Stimulated activated naive CD8-positive, alpha-beta T cell treated with anti-CD3 and anti-CD28 coated beads, Interleukin-15, Interleukin-2, amounts not matched to agents 100 ng/mL and 50 ng/mL, for 24 hours (primary cell): ENCODE measurements around the gene TMEM150C.
A peak's percentile ranks its signal among the peaks of the same experiment; 100 is the strongest.
"Not testable (repeated sequence)": the region's sequence is repeated elsewhere in the genome, so short reads cannot be mapped to it uniquely, and the experiment has no call there.

ENCODE experiments used
- H3K27ac Mint-ChIP-seq: one replicate; pipeline ENCODE4 v1.8.0; 2021; ENCODE audit warnings: mild to moderate bottlenecking, mixed read lengths
- H3K27me3 Mint-ChIP-seq: one replicate; pipeline ENCODE4 v1.8.0; 2021; ENCODE audit warnings: mixed read lengths
- H3K36me3 Mint-ChIP-seq: one replicate; pipeline ENCODE4 v1.8.0; 2021; ENCODE audit warnings: low read depth, mixed read lengths
- H3K4me1 Mint-ChIP-seq: one replicate; pipeline ENCODE4 v1.8.0; 2021; ENCODE audit warnings: low read depth, mixed read lengths
- H3K4me3 Mint-ChIP-seq: one replicate; pipeline ENCODE4 v1.8.0; 2021; ENCODE audit warnings: mild to moderate bottlenecking, mixed read lengths
- H3K9me3 Mint-ChIP-seq: one replicate; pipeline ENCODE4 v1.8.0; 2021; ENCODE audit warnings: mixed read lengths

The TMEM150C gene

GRCh38 chr4:82585690-82586435, 24.1 kb upstream of the TMEM150C start:
- H3K27me3 Mint-ChIP-seq: peaks cover 5% of the 10 kb centered on the region
- H3K4me3 Mint-ChIP-seq: no peak overlapping the region
- H3K9me3 Mint-ChIP-seq: no peaks in the 10 kb centered on the region
- no peak overlapping the region for H3K27ac Mint-ChIP-seq
- H3K36me3 Mint-ChIP-seq: no peaks in the 10 kb centered on the region
- no peaks in the 10 kb centered on the region for H3K4me1 Mint-ChIP-seq

GRCh38 chr4:82584931-82585330, 23.1 kb upstream of the TMEM150C start:
- Mint-ChIP-seq H3K4me1 (no peaks in the 10 kb centered on the region), H3K27me3 (peaks cover 5% of the 10 kb centered on the region), H3K27ac (no peak overlapping the region), H3K9me3 (no peaks in the 10 kb centered on the region), H3K36me3 (no peaks in the 10 kb centered on the region), H3K4me3 (no peak overlapping the region)

GRCh38 chr4:82583897-82584587, 22.3 kb upstream of the TMEM150C start:
- H3K36me3 Mint-ChIP-seq: no peaks in the 10 kb centered on the region
- peaks cover 5% of the 10 kb centered on the region for H3K27me3 Mint-ChIP-seq
- no peaks in the 10 kb centered on the region for H3K9me3 Mint-ChIP-seq
- no peaks in the 10 kb centered on the region for H3K4me1 Mint-ChIP-seq
- H3K4me3 Mint-ChIP-seq: no peak overlapping the region
- no peak overlapping the region for H3K27ac Mint-ChIP-seq

- Mint-ChIP-seq H3K27me3 (peaks cover 5% of the 10 kb centered on the region), H3K4me3 (no peak overlapping the region)
These were observed 18.1 kb upstream of the TMEM150C start for GRCh38 chr4:82579932-82580331.

GRCh38 chr4:82578935-82579334, 17.1 kb upstream of the TMEM150C start:
- Mint-ChIP-seq H3K27ac (no peak overlapping the region), H3K4me3 (no peak overlapping the region), H3K4me1 (no peaks in the 10 kb centered on the region), H3K9me3 (no peaks in the 10 kb centered on the region), H3K27me3 (peaks cover 9% of the 10 kb centered on the region), H3K36me3 (no peaks in the 10 kb centered on the region)

More at GRCh38 chr4:82579932-82580331, 18.1 kb upstream of the TMEM150C start:
- no peak overlapping the region for H3K27ac Mint-ChIP-seq
- no peaks in the 10 kb centered on the region for H3K36me3 Mint-ChIP-seq
- no peaks in the 10 kb centered on the region for H3K4me1 Mint-ChIP-seq
- no peaks in the 10 kb centered on the region for H3K9me3 Mint-ChIP-seq

GRCh38 chr4:82577451-82577850, 15.7 kb upstream of the TMEM150C start:
- H3K36me3 Mint-ChIP-seq: no peaks in the 10 kb centered on the region

GRCh38 chr4:82569727-82570126, 7.9 kb upstream of the TMEM150C start:
- no peaks in the 10 kb centered on the region for H3K4me1 Mint-ChIP-seq
- peaks cover 21% of the 10 kb centered on the region for H3K27me3 Mint-ChIP-seq
- no peak overlapping the region for H3K4me3 Mint-ChIP-seq
- H3K9me3 Mint-ChIP-seq: no peaks in the 10 kb centered on the region
- no peak overlapping the region for H3K27ac Mint-ChIP-seq
- no peaks in the 10 kb centered on the region for H3K36me3 Mint-ChIP-seq

More at GRCh38 chr4:82577451-82577850, 15.7 kb upstream of the TMEM150C start:
- Mint-ChIP-seq H3K27me3 (peaks cover 5% of the 10 kb centered on the region), H3K27ac (no peak overlapping the region), H3K4me3 (no peak overlapping the region), H3K4me1 (no peaks in the 10 kb centered on the region), H3K9me3 (no peaks in the 10 kb centered on the region)

GRCh38 chr4:82569076-82569475, 7.3 kb upstream of the TMEM150C start:
- no peak overlapping the region for H3K4me3 Mint-ChIP-seq
- no peaks in the 10 kb centered on the region for H3K4me1 Mint-ChIP-seq
- no peak overlapping the region for H3K27ac Mint-ChIP-seq
- peaks cover 18% of the 10 kb centered on the region for H3K27me3 Mint-ChIP-seq
- no peaks in the 10 kb centered on the region for H3K9me3 Mint-ChIP-seq
- no peaks in the 10 kb centered on the region for H3K36me3 Mint-ChIP-seq

- Mint-ChIP-seq H3K27me3 (peaks cover 33% of the 10 kb centered on the region), H3K27ac (no peak overlapping the region), H3K36me3 (no peaks in the 10 kb centered on the region)
These were observed 5.7 kb upstream of the TMEM150C start for GRCh38 chr4:82567444-82567843.

GRCh38 chr4:82562564-82562854, 721 bp upstream of the TMEM150C start:
- Mint-ChIP-seq H3K27me3 (peaks cover 62% of the 10 kb centered on the region), H3K36me3 (no peaks in the 10 kb centered on the region), H3K9me3 (no peaks in the 10 kb centered on the region), H3K4me1 (peaks cover 13% of the 10 kb centered on the region), H3K27ac (peak overlapping the region; percentile 34), H3K4me3 (peak overlapping the region; percentile 73)

More at GRCh38 chr4:82567444-82567843, 5.7 kb upstream of the TMEM150C start:
- Mint-ChIP-seq H3K4me3 (no peak overlapping the region), H3K4me1 (peaks cover 2% of the 10 kb centered on the region), H3K9me3 (no peaks in the 10 kb centered on the region)

GRCh38 chr4:82560853-82561785, 669 bp downstream of the TMEM150C start:
- peaks cover 68% of the 10 kb centered on the region for H3K27me3 Mint-ChIP-seq
- peaks cover 13% of the 10 kb centered on the region for H3K4me1 Mint-ChIP-seq
- no peaks in the 10 kb centered on the region for H3K36me3 Mint-ChIP-seq
- H3K27ac Mint-ChIP-seq: no peak overlapping the region
- no peaks in the 10 kb centered on the region for H3K9me3 Mint-ChIP-seq
- peak overlapping the region; percentile 75 for H3K4me3 Mint-ChIP-seq

GRCh38 chr4:82559735-82560120, 2.1 kb downstream of the TMEM150C start:
- H3K4me3 Mint-ChIP-seq: no peak overlapping the region
- no peak overlapping the region for H3K27ac Mint-ChIP-seq
- peaks cover 62% of the 10 kb centered on the region for H3K27me3 Mint-ChIP-seq
- H3K9me3 Mint-ChIP-seq: no peaks in the 10 kb centered on the region
- H3K4me1 Mint-ChIP-seq: peaks cover 13% of the 10 kb centered on the region
- H3K36me3 Mint-ChIP-seq: no peaks in the 10 kb centered on the region

GRCh38 chr4:82559090-82559734, 2.6 kb downstream of the TMEM150C start:
- Mint-ChIP-seq H3K27me3 (peaks cover 62% of the 10 kb centered on the region), H3K4me1 (peaks cover 13% of the 10 kb centered on the region)
- H3K4me3 Mint-ChIP-seq, H3K27ac Mint-ChIP-seq, H3K36me3 Mint-ChIP-seq, H3K9me3 Mint-ChIP-seq: not testable (repeated sequence)

- H3K27me3 Mint-ChIP-seq: peaks cover 36% of the 10 kb centered on the region
- H3K4me3 Mint-ChIP-seq: no peak overlapping the region
- no peaks in the 10 kb centered on the region for H3K36me3 Mint-ChIP-seq
- H3K4me1 Mint-ChIP-seq: no peaks in the 10 kb centered on the region
- no peak overlapping the region for H3K27ac Mint-ChIP-seq
- no peaks in the 10 kb centered on the region for H3K9me3 Mint-ChIP-seq
These were observed 6.5 kb downstream of the TMEM150C start for GRCh38 chr4:82555276-82555675.
